ENCODE measurements around the gene SPATA6. TPM values are rescaled to one million over a fixed set of nuclear protein-coding genes. Genes with fewer than 3 reads are reported as not detected.
A peak's percentile ranks its signal among the peaks of the same experiment; 100 is the strongest.

Gene SPATA6
- total RNA-seq, 3 donors from 2014 or later = 15.7 to 26.9 (median 15.8) TPM

GRCh38 chr1:48248356-48248755 lies 223.6 kb downstream of the SPATA6 start:
- intact Hi-C loops (cut with DNase I, micrococcal nuclease) = no loop called here
- ATAC-seq (no peak), DNase-seq (no peak)

GRCh38 chr1:48246727-48247126 lies 225.3 kb downstream of the SPATA6 start:
- no peak for TF ChIP-seq CTCF (IDR thresholded peaks at IDR 0.05)
- no peak overlapping the region for H3K4me3 ChIP-seq
- ATAC-seq = peak; percentile 93
- intact Hi-C loops (cut with DNase I, micrococcal nuclease) = no loop called here
- no peaks in the 10 kb centered on the region for H3K9me3 ChIP-seq
- peaks cover 17% of the 10 kb centered on the region for H3K4me1 ChIP-seq (ENCODE audit: low read depth)
- peak; percentile 87 to 89 (median 88) for DNase-seq
- H3K36me3 ChIP-seq (ENCODE audit: low read depth) = no peaks in the 10 kb centered on the region

More at GRCh38 chr1:48248356-48248755, 223.6 kb downstream of the SPATA6 start:
- no peak for TF ChIP-seq CTCF (IDR thresholded peaks at IDR 0.05)
- H3K4me1 ChIP-seq (ENCODE audit: low read depth) = peaks cover 17% of the 10 kb centered on the region
- no peak overlapping the region for H3K4me3 ChIP-seq
- no peaks in the 10 kb centered on the region for H3K36me3 ChIP-seq (ENCODE audit: low read depth)
- no peaks in the 10 kb centered on the region for H3K9me3 ChIP-seq

Other genes with a start within 250 kb of the SPATA6 start
- 1 to 10 TPM in 2 of 3 donors, under 1 TPM in 1; 0.73 to 3.0 (median 2.4) TPM for gene SLC5A9, start 249.5 kb downstream of the SPATA6 start, total RNA-seq